ENCODE measurements around the gene TUBA4A. TPM values are rescaled to one million over a fixed set of nuclear protein-coding genes. Genes with fewer than 3 reads are reported as not detected.

The TUBA4A gene
- total RNA-seq, 1 donor from 2014 or later: 7.9 TPM

DNA sequence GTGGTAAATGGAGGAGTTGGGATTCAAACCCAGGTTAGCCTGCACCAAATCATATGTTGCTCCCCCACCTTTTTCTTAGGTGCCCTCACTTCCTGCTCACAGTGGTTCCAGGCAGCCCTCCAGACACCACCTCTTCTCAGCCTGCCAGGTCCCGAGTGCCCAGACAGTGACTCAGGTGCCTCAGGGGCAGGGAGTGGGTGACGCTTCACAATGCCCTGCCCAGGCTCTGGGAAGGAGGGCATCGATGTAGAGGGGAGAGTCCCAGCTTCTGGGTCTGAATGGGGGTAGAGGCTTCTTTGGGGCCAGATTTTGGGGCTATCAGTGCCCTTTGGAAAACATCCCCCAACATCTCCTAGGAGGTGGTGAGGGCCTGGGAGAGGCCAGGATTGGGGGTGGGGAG, 20.2 kb upstream of the TUBA4A start:
- H3K4me3 Mint-ChIP-seq (ENCODE audit: unreplicated experiment): no peak overlapping the region

DNA sequence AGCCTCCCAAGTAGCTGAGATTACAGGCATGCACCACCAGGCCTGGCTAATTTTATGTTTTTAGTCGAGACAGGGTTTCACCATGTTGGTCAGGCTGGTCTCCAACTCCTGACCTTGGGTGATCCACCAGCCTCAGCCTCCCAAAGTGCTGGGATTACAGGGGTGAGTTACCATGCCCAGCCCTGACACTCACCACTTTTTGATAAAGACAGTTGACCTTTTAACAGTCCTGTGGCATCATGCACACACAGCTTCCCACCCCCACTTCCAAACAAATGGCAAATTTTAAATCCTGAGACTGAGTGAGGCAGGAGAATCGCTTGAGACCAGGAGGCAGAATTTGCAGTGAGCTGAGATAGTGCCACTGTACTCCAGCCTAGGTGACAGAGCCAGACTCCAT, 19.3 kb upstream of the TUBA4A start:
- Mint-ChIP-seq H3K27me3 (ENCODE audit: unreplicated experiment) (no peaks in the 10 kb centered on the region), H3K9me3 (ENCODE audit: unreplicated experiment) (no peaks in the 10 kb centered on the region), H3K27ac (ENCODE audit: unreplicated experiment) (no peak overlapping the region), H3K4me3 (ENCODE audit: unreplicated experiment) (no peak overlapping the region), H3K36me3 (ENCODE audit: unreplicated experiment) (no peaks in the 10 kb centered on the region), H3K4me1 (ENCODE audit: unreplicated experiment) (peaks cover 21% of the 10 kb centered on the region)
- DNase-seq (ENCODE audit: extremely low spot score, unreplicated experiment): no peak
- TF ChIP-seq, protein P1, sequence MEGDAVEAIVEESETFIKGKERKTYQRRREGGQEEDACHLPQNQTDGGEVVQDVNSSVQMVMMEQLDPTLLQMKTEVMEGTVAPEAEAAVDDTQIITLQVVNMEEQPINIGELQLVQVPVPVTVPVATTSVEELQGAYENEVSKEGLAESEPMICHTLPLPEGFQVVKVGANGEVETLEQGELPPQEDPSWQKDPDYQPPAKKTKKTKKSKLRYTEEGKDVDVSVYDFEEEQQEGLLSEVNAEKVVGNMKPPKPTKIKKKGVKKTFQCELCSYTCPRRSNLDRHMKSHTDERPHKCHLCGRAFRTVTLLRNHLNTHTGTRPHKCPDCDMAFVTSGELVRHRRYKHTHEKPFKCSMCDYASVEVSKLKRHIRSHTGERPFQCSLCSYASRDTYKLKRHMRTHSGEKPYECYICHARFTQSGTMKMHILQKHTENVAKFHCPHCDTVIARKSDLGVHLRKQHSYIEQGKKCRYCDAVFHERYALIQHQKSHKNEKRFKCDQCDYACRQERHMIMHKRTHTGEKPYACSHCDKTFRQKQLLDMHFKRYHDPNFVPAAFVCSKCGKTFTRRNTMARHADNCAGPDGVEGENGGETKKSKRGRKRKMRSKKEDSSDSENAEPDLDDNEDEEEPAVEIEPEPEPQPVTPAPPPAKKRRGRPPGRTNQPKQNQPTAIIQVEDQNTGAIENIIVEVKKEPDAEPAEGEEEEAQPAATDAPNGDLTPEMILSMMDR (IDR thresholded peaks at IDR 0.05): no peak

More for the DNA sequence above, 20.2 kb upstream of the TUBA4A start:
- TF ChIP-seq, protein P1 (IDR thresholded peaks at IDR 0.05): no peak
- Mint-ChIP-seq H3K36me3 (ENCODE audit: unreplicated experiment) (no peaks in the 10 kb centered on the region), H3K4me1 (ENCODE audit: unreplicated experiment) (peaks cover 31% of the 10 kb centered on the region), H3K27ac (ENCODE audit: unreplicated experiment) (peak overlapping the region; percentile 25), H3K9me3 (ENCODE audit: unreplicated experiment) (no peaks in the 10 kb centered on the region), H3K27me3 (ENCODE audit: unreplicated experiment) (no peaks in the 10 kb centered on the region)
- no peak for DNase-seq (ENCODE audit: extremely low spot score, unreplicated experiment)

DNA sequence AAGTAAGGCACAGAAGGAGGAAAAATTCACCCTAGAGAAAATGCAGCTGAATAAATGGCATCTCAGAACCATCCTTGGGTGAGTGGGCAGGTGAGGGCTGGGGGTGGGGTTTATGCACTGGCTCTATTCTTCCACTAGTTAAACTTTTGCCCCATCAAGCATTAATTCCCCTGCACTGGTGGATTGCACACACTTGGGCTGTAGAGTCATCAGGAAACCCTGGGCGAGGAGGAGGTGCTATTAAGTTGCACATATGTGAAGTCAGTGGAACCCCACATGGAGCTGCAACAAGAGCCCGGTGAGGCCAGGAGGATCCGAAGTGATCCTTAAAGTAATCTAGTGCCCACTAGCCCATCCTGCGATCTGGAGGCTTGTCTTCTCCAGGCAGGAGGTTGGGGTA, 18.6 kb upstream of the TUBA4A start:
- no peak for DNase-seq (ENCODE audit: extremely low spot score, unreplicated experiment)
- Mint-ChIP-seq H3K4me3 (ENCODE audit: unreplicated experiment) (no peak overlapping the region), H3K4me1 (ENCODE audit: unreplicated experiment) (peaks cover 15% of the 10 kb centered on the region), H3K27me3 (ENCODE audit: unreplicated experiment) (no peaks in the 10 kb centered on the region), H3K9me3 (ENCODE audit: unreplicated experiment) (no peaks in the 10 kb centered on the region), H3K27ac (ENCODE audit: unreplicated experiment) (no peak overlapping the region), H3K36me3 (ENCODE audit: unreplicated experiment) (no peaks in the 10 kb centered on the region)
- TF ChIP-seq, protein P1 (IDR thresholded peaks at IDR 0.05): no peak

DNA sequence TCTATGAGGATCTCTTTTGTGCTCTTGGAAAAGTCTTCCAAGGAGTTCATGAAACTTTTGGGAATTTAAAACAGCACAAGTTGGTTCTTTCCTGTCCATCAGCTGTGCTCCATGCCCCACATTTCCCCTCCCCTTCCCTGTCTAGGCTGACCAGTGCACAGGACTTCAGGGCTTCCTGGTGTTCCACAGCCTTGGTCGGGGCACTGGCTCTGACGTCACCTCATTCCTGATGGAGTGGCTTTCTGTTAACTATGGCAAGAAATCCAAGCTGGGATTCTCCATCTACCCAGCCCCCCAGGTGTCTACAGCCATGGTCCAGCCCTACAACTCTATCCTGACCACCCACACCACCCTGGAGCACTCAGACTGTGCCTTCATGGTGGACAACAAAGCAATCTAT, 17.3 kb upstream of the TUBA4A start:
- H3K4me3 Mint-ChIP-seq (ENCODE audit: unreplicated experiment): no peak overlapping the region
- peaks cover 14% of the 10 kb centered on the region for H3K4me1 Mint-ChIP-seq (ENCODE audit: unreplicated experiment)
- no peaks in the 10 kb centered on the region for H3K27me3 Mint-ChIP-seq (ENCODE audit: unreplicated experiment)
- H3K9me3 Mint-ChIP-seq (ENCODE audit: unreplicated experiment): no peaks in the 10 kb centered on the region
- no peak for DNase-seq (ENCODE audit: extremely low spot score, unreplicated experiment)
- TF ChIP-seq, protein P1 (IDR thresholded peaks at IDR 0.05): no peak
- H3K27ac Mint-ChIP-seq (ENCODE audit: unreplicated experiment): no peak overlapping the region
- H3K36me3 Mint-ChIP-seq (ENCODE audit: unreplicated experiment): no peaks in the 10 kb centered on the region

DNA sequence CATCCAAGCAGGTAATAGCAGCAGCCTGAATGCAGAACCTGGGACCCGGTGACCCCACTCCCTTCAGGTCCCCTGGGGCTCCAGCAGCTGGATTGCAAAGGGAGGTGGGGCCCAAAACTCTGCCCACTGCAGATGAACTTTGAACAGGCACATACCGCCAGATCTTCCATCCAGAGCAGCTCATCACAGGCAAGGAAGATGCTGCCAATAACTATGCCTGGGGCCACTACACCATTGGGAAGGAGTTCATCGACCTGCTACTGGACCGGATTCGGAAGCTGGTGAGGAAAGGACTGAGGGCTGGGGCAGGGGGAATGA, 16.3 kb upstream of the TUBA4A start:
- H3K4me3 Mint-ChIP-seq (ENCODE audit: unreplicated experiment): no peak overlapping the region
- no peaks in the 10 kb centered on the region for H3K27me3 Mint-ChIP-seq (ENCODE audit: unreplicated experiment)
- TF ChIP-seq, protein P1 (IDR thresholded peaks at IDR 0.05): no peak

More for the DNA sequence above, 16.3 kb upstream of the TUBA4A start:
- H3K9me3 Mint-ChIP-seq (ENCODE audit: unreplicated experiment): no peaks in the 10 kb centered on the region
- no peaks in the 10 kb centered on the region for H3K36me3 Mint-ChIP-seq (ENCODE audit: unreplicated experiment)
- peaks cover 14% of the 10 kb centered on the region for H3K4me1 Mint-ChIP-seq (ENCODE audit: unreplicated experiment)
- H3K27ac Mint-ChIP-seq (ENCODE audit: unreplicated experiment): no peak overlapping the region
- DNase-seq (ENCODE audit: extremely low spot score, unreplicated experiment): no peak

All from osteocyte (in vitro differentiated cells).